ELR (cell line): Measurements from ENCODE around the gene GAB4.

ENCODE experiments used
- DNase-seq: peaks from one replicate; pipeline ENCODE4 v3.0.0-alpha.2; 2015; ENCODE audit warnings: low read depth

The GAB4 gene

GRCh38 chr22:16914006-16914405 is 94.0 kb downstream of the GAB4 start:
- DNase-seq: no peak

- DNase-seq: no peak
Measured at GRCh38 chr22:16912281-16912680, 95.7 kb downstream of the GAB4 start.
